Left lung (tissue), 10 donors: ENCODE measurements around the gene FAM171A1. TPM values are rescaled to one million over a fixed set of nuclear protein-coding genes. Genes with fewer than 3 reads are reported as not detected.

ENCODE experiments used
- ATAC-seq: fragments of 200-7000 bp; cut with Tn5 transposase; one replicate; pipeline ENCODE4 v1.9.1; 2020; ENCODE audit warnings: moderate library complexity
- DNase-seq, 4 donors: peaks; one replicate each; pipeline ENCODE4 v3.0.0-alpha.2; 2013 to 2020
- H3K27ac ChIP-seq, 2 donors: fragments of 200-600 bp; sonication (generic) in 1 of 2; one replicate each; pipeline versions ENCODE4 v1.5.0 to v1.8.0; 2020 to 2021
- H3K27me3 ChIP-seq, 2 donors: fragments of 200-600 bp; sonication (generic) in 1 of 2; one replicate each; pipeline versions ENCODE4 v1.5.0 to v1.8.0; 2020 to 2021
- H3K36me3 ChIP-seq, 2 donors: fragments of 200-600 bp; sonication (generic) in 1 of 2; one replicate each; pipeline versions ENCODE4 v1.5.0 to v1.8.0; 2020 to 2021
- H3K4me1 ChIP-seq, 2 donors: fragments of 200-600 bp; one replicate each; pipeline ENCODE4 v1.8.0; 2021
- H3K4me3 ChIP-seq, 2 donors: fragments of 200-600 bp; sonication (generic) in 1 of 2; one replicate each; pipeline versions ENCODE4 v1.5.0 to v1.8.0; 2020 to 2021; ENCODE audit warnings: mild to moderate bottlenecking in 1 of 2
- H3K9me3 ChIP-seq, 2 donors: fragments of 200-600 bp; sonication (generic) in 1 of 2; one replicate each; pipeline versions ENCODE4 v1.5.0 to v1.8.0; 2020 to 2021
- CTCF ChIP-seq, 2 donors: fragments of 200-600 bp; sonication (generic) in 1 of 2; IDR thresholded peaks; one replicate each; pipeline versions ENCODE4 v1.5.0 to v1.8.0; 2021; ENCODE audit warnings: antibody characterized with exemption in 2 of 2
- intact Hi-C, 2 donors: fragments of 100-400 bp; cut with DNase I; formaldehyde crosslinking; loops; one replicate each; pipeline versions ENCODE4 v1.11.2 to v1.14.2; 2022
- polyA plus RNA-seq, 6 donors: library from polyadenylated mRNA; unstranded; fragments of 120-200 nt; gene quantifications; one replicate each; pipeline ENCODE4 v1.2.1, GENCODE V29; 2013; ENCODE audit not compliant: insufficient read length in 6 of 6
- total RNA-seq, 2 donors: library from RNA; stranded (reverse); fragmentation: NEBNext Ultra II Directional; extraction: Animal tissue kit (Norgen Biotek cat#: 25700); gene quantifications; one replicate each; pipeline ENCODE4 v1.2.1, GENCODE V29; 2021
- donor health status: DM: no; HTN: yes; CAD: no.
- donor health status: DM: no; HTN: no; CAD: no.

The FAM171A1 gene
- total and polyA plus RNA-seq, 8 donors = 13.2 to 77.7 (median 65.1) TPM

- ATAC-seq (no peak), DNase-seq (no peak)
- no peak for TF ChIP-seq CTCF (IDR thresholded peaks at IDR 0.05)
- Histone ChIP-seq H3K4me1 (no peaks in the 10 kb centered on the region), H3K4me3 (no peak overlapping the region), H3K27me3 (no peaks in the 10 kb centered on the region), H3K36me3 (no peaks in the 10 kb centered on the region), H3K9me3 (peaks cover 0 to 3% of the 10 kb centered on the region in 2 donors), H3K27ac (no peak overlapping the region)
- intact Hi-C loops = no loop called here
These were observed 146.1 kb downstream of the FAM171A1 start for GRCh38 chr10:15224948-15225347.

- DNase-seq (no peak), ATAC-seq (no peak)
- TF ChIP-seq CTCF (IDR thresholded peaks at IDR 0.05) = no peak
- Histone ChIP-seq H3K4me3 (no peak overlapping the region), H3K27ac (no peak overlapping the region), H3K9me3 (peaks cover 0 to 3% of the 10 kb centered on the region in 2 donors), H3K4me1 (no peaks in the 10 kb centered on the region), H3K36me3 (no peaks in the 10 kb centered on the region), H3K27me3 (no peaks in the 10 kb centered on the region)
- intact Hi-C loops = no loop called here
These were observed 147.9 kb downstream of the FAM171A1 start for GRCh38 chr10:15223174-15223573.

DNA sequence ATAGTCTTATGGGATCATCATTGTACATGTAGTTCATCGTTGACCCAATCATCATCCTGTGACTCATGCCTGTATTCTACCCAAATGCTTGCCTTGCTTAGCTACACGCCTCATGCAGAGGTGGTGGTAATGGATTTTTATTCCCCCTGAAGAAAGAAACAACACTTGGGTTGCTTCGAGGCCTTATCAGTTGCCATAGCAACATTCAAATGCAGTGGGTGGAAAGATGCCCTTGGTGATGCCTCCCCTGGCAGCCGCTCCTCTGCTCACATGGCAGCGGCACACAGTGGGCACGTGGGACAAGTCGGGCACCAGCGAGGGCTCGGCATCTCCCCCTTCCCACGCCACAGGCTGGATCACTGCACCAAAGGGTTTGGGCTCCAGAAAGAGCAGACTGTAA is 148.6 kb downstream of the FAM171A1 start:
- intact Hi-C loops = no loop called here
- DNase-seq (no peak), ATAC-seq (no peak)
- Histone ChIP-seq H3K4me1 (no peaks in the 10 kb centered on the region), H3K36me3 (no peaks in the 10 kb centered on the region), H3K27ac (no peak overlapping the region), H3K4me3 (no peak overlapping the region), H3K27me3 (no peaks in the 10 kb centered on the region), H3K9me3 (peaks cover 0 to 3% of the 10 kb centered on the region in 2 donors)
- no peak for TF ChIP-seq CTCF (IDR thresholded peaks at IDR 0.05)

DNA sequence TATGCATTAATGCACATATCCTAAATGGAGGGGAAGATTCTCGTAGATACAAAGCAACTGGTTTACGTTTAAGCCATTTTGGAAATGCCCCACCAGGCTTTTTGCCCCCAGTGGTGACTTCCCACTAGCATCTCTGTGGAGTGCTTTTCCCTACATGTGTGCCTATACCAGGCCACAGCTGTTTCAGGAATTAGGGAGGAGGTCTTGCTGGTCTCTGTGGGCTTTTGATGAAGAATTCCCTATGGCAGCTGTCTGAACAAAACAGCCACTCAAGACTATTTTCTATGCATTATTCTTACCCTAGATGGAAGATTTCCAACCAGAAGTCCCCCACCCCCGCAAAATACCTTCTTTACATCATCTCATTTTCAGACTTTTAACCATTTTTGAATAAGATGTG is 150.6 kb downstream of the FAM171A1 start:
- Histone ChIP-seq H3K27me3 (no peaks in the 10 kb centered on the region), H3K9me3 (peaks cover 0 to 3% of the 10 kb centered on the region in 2 donors), H3K27ac (no peak overlapping the region), H3K4me1 (no peaks in the 10 kb centered on the region), H3K36me3 (no peaks in the 10 kb centered on the region), H3K4me3 (no peak overlapping the region)
- no peak for TF ChIP-seq CTCF (IDR thresholded peaks at IDR 0.05)
- intact Hi-C loops = no loop called here
- no peak for ATAC-seq
- DNase-seq = no peak

DNA sequence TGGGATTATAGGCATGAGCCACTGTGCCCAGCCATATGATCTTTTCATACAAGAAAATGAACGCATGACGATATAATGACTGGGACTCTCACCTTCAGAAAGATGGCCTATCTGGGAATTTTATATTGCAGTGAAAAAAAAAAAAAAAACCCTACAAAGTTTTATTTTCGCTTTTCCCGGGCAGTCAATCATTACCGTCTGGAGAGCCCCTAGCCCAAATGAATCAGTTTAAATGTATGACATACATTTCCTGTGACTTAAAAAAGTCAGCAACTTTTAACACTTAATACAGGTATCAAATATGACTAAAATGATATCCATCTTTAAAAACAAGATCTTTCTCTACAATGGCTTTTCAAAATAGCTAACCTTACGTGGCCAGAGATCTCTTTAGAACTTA is 154.4 kb downstream of the FAM171A1 start:
- Histone ChIP-seq H3K4me3 (no peak overlapping the region), H3K27me3 (no peaks in the 10 kb centered on the region), H3K9me3 (no peaks in the 10 kb centered on the region), H3K27ac (no peak overlapping the region), H3K4me1 (no peaks in the 10 kb centered on the region), H3K36me3 (peaks cover 0 to 5% of the 10 kb centered on the region in 2 donors)
- intact Hi-C loops = loop anchor here in 1 of 2 donors (10.0 kb wide), 1 partner anchor 148 kb away; no protein-coding TSS in a partner anchor
- no peak for DNase-seq
- ATAC-seq = no peak
- TF ChIP-seq CTCF (IDR thresholded peaks at IDR 0.05) = no peak
